HFFc6 (cell line): ENCODE measurements around the gene KANK3. TPM values are rescaled to one million over a fixed set of nuclear protein-coding genes. Genes with fewer than 3 reads are reported as not detected.

Experiments
- DNase-seq: peaks from one replicate; pipeline ENCODE4 v3.0.0-alpha.2; 2018
- H3K27ac Mint-ChIP-seq: 2 replicates; pipeline ENCODE4 v1.8.0; 2020; ENCODE audit warnings: mild to moderate bottlenecking, mixed read lengths
- H3K27me3 Mint-ChIP-seq: 2 replicates; pipeline ENCODE4 v1.8.0; 2021; ENCODE audit warnings: mild to moderate bottlenecking, moderate library complexity, mixed read lengths; ENCODE audit not compliant: insufficient read depth
- H3K36me3 Mint-ChIP-seq: 2 replicates; pipeline ENCODE4 v1.8.0; 2021; ENCODE audit warnings: low read depth, mixed read lengths
- H3K4me1 Mint-ChIP-seq: 2 replicates; pipeline ENCODE4 v1.8.0; 2020; ENCODE audit warnings: low read depth, mixed read lengths
- H3K4me3 Mint-ChIP-seq: 2 replicates; pipeline ENCODE4 v1.8.0; 2020; ENCODE audit warnings: mild to moderate bottlenecking, moderate library complexity, mixed read lengths
- H3K9me3 Mint-ChIP-seq: 2 replicates; pipeline ENCODE4 v1.8.0; 2020; ENCODE audit warnings: mild to moderate bottlenecking, mixed read lengths
- CTCF ChIP-seq: fragments of 200-600 bp; sonication (generic); IDR thresholded peaks from 2 replicates; pipeline ENCODE4 v1.5.0; 2021; ENCODE audit warnings: antibody characterized with exemption, mild to moderate bottlenecking
- total RNA-seq, 6 experiments: library from RNA; stranded (reverse); fragmentation: NEBNext Ultra II Directional; extraction: Animal tissue kit (Norgen Biotek cat#: 25700); gene quantifications; 2 replicates in 1 of 6; 3 replicates in 5 of 6; pipeline ENCODE4 v1.2.3, GENCODE V29; 2021

KANK3 gene
- total RNA-seq, 6 experiments from 2014 or later = 0.26 to 0.30 TPM; not detected in 4

- Mint-ChIP-seq H3K4me1 (no peaks in the 10 kb centered on the region), H3K27ac (no peak overlapping the region), H3K27me3 (peaks cover 21% of the 10 kb centered on the region), H3K4me3 (no peak overlapping the region), H3K36me3 (no peaks in the 10 kb centered on the region), H3K9me3 (no peaks in the 10 kb centered on the region)
- DNase-seq = no peak
- TF ChIP-seq CTCF = no peak
These were observed 8.4 kb downstream of the KANK3 start for GRCh38 chr19:8334458-8335342.

GRCh38 chr19:8333767-8334457 is 9.2 kb downstream of the KANK3 start:
- Mint-ChIP-seq H3K4me3 (no peak overlapping the region), H3K4me1 (no peaks in the 10 kb centered on the region), H3K9me3 (no peaks in the 10 kb centered on the region), H3K27ac (no peak overlapping the region), H3K27me3 (peaks cover 21% of the 10 kb centered on the region), H3K36me3 (no peaks in the 10 kb centered on the region)
- DNase-seq = no peak
- TF ChIP-seq CTCF = no peak

GRCh38 chr19:8332976-8333766 is 9.9 kb downstream of the KANK3 start:
- Mint-ChIP-seq H3K4me3 (no peak overlapping the region), H3K27me3 (peaks cover 21% of the 10 kb centered on the region), H3K36me3 (no peaks in the 10 kb centered on the region), H3K4me1 (no peaks in the 10 kb centered on the region), H3K27ac (no peak overlapping the region), H3K9me3 (no peaks in the 10 kb centered on the region)
- no peak for TF ChIP-seq CTCF
- DNase-seq = no peak

GRCh38 chr19:8331263-8331845 is 11.7 kb downstream of the KANK3 start:
- Mint-ChIP-seq H3K4me1 (no peaks in the 10 kb centered on the region), H3K36me3 (0 out of 2 replicates have a peak, but pooled peaks cover 5% of the 10 kb centered on the region), H3K27ac (no peak overlapping the region), H3K27me3 (peaks cover 13% of the 10 kb centered on the region), H3K4me3 (no peak overlapping the region), H3K9me3 (peaks cover 6% of the 10 kb centered on the region; the same call in 1 of the 2 replicates)
- no peak for DNase-seq
- TF ChIP-seq CTCF = no peak

GRCh38 chr19:8329996-8330395 is 13.1 kb downstream of the KANK3 start:
- H3K4me1 Mint-ChIP-seq = no peaks in the 10 kb centered on the region

More at GRCh38 chr19:8329996-8330395, 13.1 kb downstream of the KANK3 start:
- Mint-ChIP-seq H3K9me3 (peaks cover 6% of the 10 kb centered on the region; the same call in 1 of the 2 replicates), H3K27ac (no peak overlapping the region), H3K27me3 (peaks cover 8% of the 10 kb centered on the region), H3K4me3 (no peak overlapping the region), H3K36me3 (0 out of 2 replicates have a peak, but pooled peaks cover 5% of the 10 kb centered on the region)
- DNase-seq = no peak
- TF ChIP-seq CTCF = no peak
